Measurements from ENCODE around the gene CT47C1. TPM values are rescaled to one million over a fixed set of nuclear protein-coding genes. Genes with fewer than 3 reads are reported as not detected.
"Not testable (repeated sequence)": the region's sequence is repeated elsewhere in the genome, so short reads cannot be mapped to it uniquely, and the experiment has no call there.

The CT47C1 gene
- not detected in 2 replicates for total RNA-seq

GRCh38 chrX:119072744-119073143 is at the start of gene CT47C1:
CT47C1 (plus strand) TSS chrX:119072993; CDS start chrX:119073226, 233 bp downstream.
- intact Hi-C loops (cut with micrococcal nuclease), result no loop called here
- no peak for DNase-seq (ENCODE audit: low spot score)
- Mint-ChIP-seq H3K36me3 (ENCODE audit: low read depth) (no peaks in the 10 kb centered on the region), H3K27me3 (ENCODE audit: insufficient read depth) (peaks cover 4% of the 10 kb centered on the region), H3K4me1 (ENCODE audit: low read depth) (no peaks in the 10 kb centered on the region), H3K4me3 (no peak within 1 kb of the TSS), H3K27ac (no peak within 1 kb of the TSS), H3K9me3 (no peaks in the 10 kb centered on the region)

GRCh38 chrX:119025900-119026299 is 46.9 kb upstream of the CT47C1 start:
- Mint-ChIP-seq H3K4me3 (no peak overlapping the region), H3K27ac (no peak overlapping the region), H3K4me1 (ENCODE audit: low read depth) (no peaks in the 10 kb centered on the region), H3K36me3 (ENCODE audit: low read depth) (no peaks in the 10 kb centered on the region), H3K9me3 (no peaks in the 10 kb centered on the region), H3K27me3 (ENCODE audit: insufficient read depth) (no peaks in the 10 kb centered on the region)
- no peak for DNase-seq (ENCODE audit: low spot score)
- intact Hi-C loops (cut with micrococcal nuclease), result no loop called here

GRCh38 chrX:119026344-119026743 is 46.4 kb upstream of the CT47C1 start:
- DNase-seq (ENCODE audit: low spot score); H3K27me3 Mint-ChIP-seq (ENCODE audit: insufficient read depth); H3K4me3 Mint-ChIP-seq; H3K4me1 Mint-ChIP-seq (ENCODE audit: low read depth); H3K9me3 Mint-ChIP-seq; H3K36me3 Mint-ChIP-seq (ENCODE audit: low read depth); intact Hi-C loops (cut with micrococcal nuclease); H3K27ac Mint-ChIP-seq: not testable (repeated sequence)

- intact Hi-C loops (cut with micrococcal nuclease); DNase-seq (ENCODE audit: low spot score); H3K4me3 Mint-ChIP-seq; H3K27me3 Mint-ChIP-seq (ENCODE audit: insufficient read depth); H3K4me1 Mint-ChIP-seq (ENCODE audit: low read depth); H3K9me3 Mint-ChIP-seq; H3K27ac Mint-ChIP-seq; H3K36me3 Mint-ChIP-seq (ENCODE audit: low read depth): not testable (repeated sequence)
These were observed 44.6 kb upstream of the CT47C1 start for GRCh38 chrX:119027960-119028732.

GRCh38 chrX:119028733-119029330 is 44.0 kb upstream of the CT47C1 start:
- DNase-seq (ENCODE audit: low spot score), result no peak
- Mint-ChIP-seq H3K27ac (no peak overlapping the region), H3K9me3 (no peaks in the 10 kb centered on the region), H3K4me1 (ENCODE audit: low read depth) (no peaks in the 10 kb centered on the region), H3K27me3 (ENCODE audit: insufficient read depth) (no peaks in the 10 kb centered on the region), H3K36me3 (ENCODE audit: low read depth) (no peaks in the 10 kb centered on the region), H3K4me3 (no peak overlapping the region)
- intact Hi-C loops (cut with micrococcal nuclease), result no loop called here

- H3K27me3 Mint-ChIP-seq (ENCODE audit: insufficient read depth); H3K9me3 Mint-ChIP-seq; H3K27ac Mint-ChIP-seq; H3K4me3 Mint-ChIP-seq; H3K4me1 Mint-ChIP-seq (ENCODE audit: low read depth); DNase-seq (ENCODE audit: low spot score); intact Hi-C loops (cut with micrococcal nuclease); H3K36me3 Mint-ChIP-seq (ENCODE audit: low read depth): not testable (repeated sequence)
These were observed 43.1 kb upstream of the CT47C1 start for GRCh38 chrX:119029656-119030055.

- DNase-seq (ENCODE audit: low spot score), result no peak
- H3K27ac Mint-ChIP-seq, result no peak overlapping the region
- H3K36me3 Mint-ChIP-seq (ENCODE audit: low read depth), result no peaks in the 10 kb centered on the region
- H3K9me3 Mint-ChIP-seq, result no peaks in the 10 kb centered on the region
- intact Hi-C loops (cut with micrococcal nuclease), result no loop called here
- no peaks in the 10 kb centered on the region for H3K27me3 Mint-ChIP-seq (ENCODE audit: insufficient read depth)
- H3K4me3 Mint-ChIP-seq, result no peak overlapping the region
- H3K4me1 Mint-ChIP-seq (ENCODE audit: low read depth), result no peaks in the 10 kb centered on the region
These were observed 41.8 kb upstream of the CT47C1 start for GRCh38 chrX:119030990-119031389.

- Mint-ChIP-seq H3K36me3 (ENCODE audit: low read depth) (no peaks in the 10 kb centered on the region), H3K27me3 (ENCODE audit: insufficient read depth) (no peaks in the 10 kb centered on the region), H3K4me1 (ENCODE audit: low read depth) (no peaks in the 10 kb centered on the region), H3K9me3 (no peaks in the 10 kb centered on the region), H3K4me3 (no peak overlapping the region), H3K27ac (no peak overlapping the region)
- DNase-seq (ENCODE audit: low spot score), result no peak
- intact Hi-C loops (cut with micrococcal nuclease), result no loop called here
These were observed 36.4 kb upstream of the CT47C1 start for GRCh38 chrX:119036107-119037029.

- intact Hi-C loops (cut with micrococcal nuclease), result no loop called here
- DNase-seq (ENCODE audit: low spot score), result no peak
- Mint-ChIP-seq H3K27ac (no peak overlapping the region), H3K9me3 (no peaks in the 10 kb centered on the region), H3K4me3 (no peak overlapping the region), H3K36me3 (ENCODE audit: low read depth) (no peaks in the 10 kb centered on the region), H3K4me1 (ENCODE audit: low read depth) (no peaks in the 10 kb centered on the region), H3K27me3 (ENCODE audit: insufficient read depth) (peaks cover 2% of the 10 kb centered on the region)
These were observed 32.4 kb upstream of the CT47C1 start for GRCh38 chrX:119040432-119040831.

- Mint-ChIP-seq H3K4me3 (no peak overlapping the region), H3K9me3 (no peaks in the 10 kb centered on the region), H3K27ac (no peak overlapping the region), H3K27me3 (ENCODE audit: insufficient read depth) (peaks cover 2% of the 10 kb centered on the region), H3K36me3 (ENCODE audit: low read depth) (no peaks in the 10 kb centered on the region), H3K4me1 (ENCODE audit: low read depth) (no peaks in the 10 kb centered on the region)
- intact Hi-C loops (cut with micrococcal nuclease), result no loop called here
- DNase-seq (ENCODE audit: low spot score), result no peak
These were observed 31.6 kb upstream of the CT47C1 start for GRCh38 chrX:119041175-119041574.

- intact Hi-C loops (cut with micrococcal nuclease), result no loop called here
- Mint-ChIP-seq H3K27ac (no peak overlapping the region), H3K36me3 (ENCODE audit: low read depth) (no peaks in the 10 kb centered on the region), H3K9me3 (no peaks in the 10 kb centered on the region), H3K4me1 (ENCODE audit: low read depth) (no peaks in the 10 kb centered on the region), H3K4me3 (no peak overlapping the region), H3K27me3 (ENCODE audit: insufficient read depth) (peaks cover 2% of the 10 kb centered on the region)
- DNase-seq (ENCODE audit: low spot score), result no peak
These were observed 30.8 kb upstream of the CT47C1 start for GRCh38 chrX:119042040-119042439.

GRCh38 chrX:119042996-119043395 is 29.8 kb upstream of the CT47C1 start:
- intact Hi-C loops (cut with micrococcal nuclease), result no loop called here
- H3K36me3 Mint-ChIP-seq (ENCODE audit: low read depth), result no peaks in the 10 kb centered on the region
- H3K4me3 Mint-ChIP-seq, result no peak overlapping the region
- no peaks in the 10 kb centered on the region for H3K9me3 Mint-ChIP-seq
- peaks cover 3% of the 10 kb centered on the region for H3K27me3 Mint-ChIP-seq (ENCODE audit: insufficient read depth)
- DNase-seq (ENCODE audit: low spot score), result no peak
- H3K4me1 Mint-ChIP-seq (ENCODE audit: low read depth), result no peaks in the 10 kb centered on the region
- no peak overlapping the region for H3K27ac Mint-ChIP-seq

GRCh38 chrX:119045884-119046283 is 26.9 kb upstream of the CT47C1 start:
- intact Hi-C loops (cut with micrococcal nuclease), result no loop called here
- DNase-seq (ENCODE audit: low spot score), result no peak
- Mint-ChIP-seq H3K4me1 (ENCODE audit: low read depth) (no peaks in the 10 kb centered on the region), H3K27ac (no peak overlapping the region), H3K36me3 (ENCODE audit: low read depth) (no peaks in the 10 kb centered on the region), H3K27me3 (ENCODE audit: insufficient read depth) (peaks cover 3% of the 10 kb centered on the region), H3K9me3 (no peaks in the 10 kb centered on the region), H3K4me3 (no peak overlapping the region)
